Measurements from ENCODE around the gene LENEP.

The LENEP gene

GRCh38 chr1:154960446-154961136 lies 32.8 kb upstream of the LENEP start:
- no peak for DNase-seq

DNA sequence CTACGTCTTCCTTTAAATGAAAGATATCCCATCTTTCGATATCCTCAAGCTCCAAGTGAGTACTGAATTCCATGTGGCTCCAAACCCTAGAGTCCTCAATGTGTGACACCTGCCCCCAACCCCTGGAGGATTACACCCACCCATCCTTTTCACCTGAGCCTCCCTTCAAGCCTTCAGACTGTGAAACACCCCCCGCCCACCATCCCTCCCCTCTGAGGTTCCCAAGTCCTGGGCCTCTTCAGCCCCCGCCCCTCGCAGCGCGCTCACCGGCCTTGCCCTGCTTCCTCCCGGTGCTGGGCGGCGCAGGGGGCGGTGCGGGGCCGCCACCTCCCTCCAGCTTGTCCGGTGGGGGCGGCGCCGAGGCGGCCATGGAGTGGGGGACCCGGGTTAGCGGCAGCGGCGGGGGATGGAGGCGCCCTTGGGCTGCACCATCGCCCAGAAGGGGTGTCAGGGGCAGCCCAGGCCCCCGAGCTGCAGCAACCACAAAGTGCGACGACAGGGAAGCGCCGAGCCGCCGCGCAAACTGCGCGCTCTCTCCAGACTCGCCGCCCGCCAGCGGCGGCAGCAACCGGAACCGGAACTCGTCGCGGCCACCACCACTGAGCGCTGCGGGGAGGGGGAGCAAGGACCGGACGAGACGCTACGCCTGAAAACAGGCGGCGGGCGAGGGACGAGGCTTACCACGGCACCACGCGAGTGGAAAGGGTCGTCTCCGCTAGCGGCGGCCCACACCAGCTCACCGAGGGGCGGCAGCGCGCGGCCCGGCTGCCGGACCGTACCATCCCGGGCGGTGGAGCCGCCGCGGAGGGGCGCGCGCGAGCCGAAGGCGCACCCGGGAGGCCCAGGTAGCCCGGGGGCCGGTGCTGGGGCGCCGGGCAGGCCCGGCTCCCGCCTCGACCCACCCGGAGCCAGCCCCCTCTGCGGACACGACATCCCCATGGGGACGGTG lies 31.9 kb upstream of the LENEP start, which contains the start of gene PYGO2:
Gene PYGO2 (minus strand): TSS at position 576 of the 949 bp plus-strand sequence. CDS start 206 bp downstream, at position 370.
- DNase-seq: peak; percentile 75 to 90 (median 79)

GRCh38 chr1:154962156-154962749 lies 31.1 kb upstream of the LENEP start:
- no peak for DNase-seq

GRCh38 chr1:154962795-154963330 lies 30.5 kb upstream of the LENEP start:
- no peak for DNase-seq

DNA sequence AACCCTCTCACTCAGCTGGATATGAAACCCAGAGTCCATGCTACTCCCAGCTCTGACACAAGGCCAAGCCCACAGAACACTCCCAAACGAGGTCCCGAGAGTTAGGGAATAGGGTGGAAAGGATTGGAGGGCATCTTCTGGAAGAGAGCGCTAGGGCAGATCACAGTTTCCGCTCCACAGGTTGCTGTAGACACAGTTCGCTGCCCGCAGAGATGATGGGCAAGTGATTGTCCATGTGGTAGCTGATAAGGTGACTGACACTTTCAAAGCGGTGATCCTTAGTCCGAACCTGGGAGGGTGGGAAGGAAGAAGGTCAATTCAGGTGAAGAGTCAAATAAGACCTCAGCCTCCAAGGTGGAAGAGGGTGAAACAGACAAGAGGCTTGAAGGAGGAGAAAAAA lies 29.7 kb upstream of the LENEP start:
- DNase-seq: no peak

GRCh38 chr1:154964359-154964758 lies 29.0 kb upstream of the LENEP start:
- no peak for DNase-seq

DNA sequence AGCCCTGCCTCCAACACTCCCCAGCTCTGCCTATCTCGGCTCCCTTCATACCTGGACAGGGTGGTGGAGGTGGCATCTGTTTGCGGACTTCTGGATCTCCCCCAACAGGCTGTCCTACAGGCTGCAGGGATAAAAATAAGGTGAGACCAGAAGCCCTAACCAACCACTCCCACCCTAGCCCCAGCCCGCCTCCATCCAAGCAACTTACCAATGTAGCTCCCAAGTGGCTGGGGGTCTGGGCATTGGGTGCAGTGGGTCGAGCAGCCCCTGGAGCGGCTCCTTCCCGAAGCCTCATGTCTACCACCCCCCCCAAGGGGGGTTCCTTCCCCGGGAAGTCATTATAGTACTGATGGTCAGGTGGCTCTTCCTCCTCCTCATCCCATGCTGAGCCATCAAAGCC lies 27.3 kb upstream of the LENEP start:
- no peak for DNase-seq

DNA sequence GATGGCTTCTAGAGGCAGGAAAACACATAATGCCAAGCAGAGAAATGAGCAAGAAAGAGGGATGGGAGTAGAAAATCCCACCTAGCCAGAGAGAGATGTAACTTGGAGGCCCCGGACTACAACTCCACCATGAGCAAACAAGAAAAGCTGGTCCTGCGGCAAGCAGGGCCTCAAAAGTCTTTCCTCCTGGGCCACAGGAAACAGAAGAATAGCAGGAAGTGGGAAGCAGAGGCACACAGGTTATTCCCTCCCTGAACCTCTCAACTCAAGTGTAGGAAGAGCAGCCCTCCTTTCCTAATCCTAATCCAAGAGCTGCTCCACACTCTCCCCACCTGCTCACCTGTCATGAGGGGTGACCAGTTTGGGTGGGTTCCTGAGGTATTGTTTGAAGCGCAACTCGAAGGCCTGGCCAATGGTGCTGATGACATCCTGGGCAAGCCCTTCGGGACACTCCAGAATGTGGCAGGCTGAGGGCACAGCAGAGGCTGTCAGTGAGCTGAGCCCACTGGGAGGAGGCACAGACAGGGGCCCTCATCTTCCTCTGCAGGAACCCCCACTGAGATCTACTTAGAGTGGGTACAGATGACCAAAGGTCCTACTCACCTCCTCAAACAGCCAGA lies 25.9 kb upstream of the LENEP start:
- DNase-seq: no peak

DNA sequence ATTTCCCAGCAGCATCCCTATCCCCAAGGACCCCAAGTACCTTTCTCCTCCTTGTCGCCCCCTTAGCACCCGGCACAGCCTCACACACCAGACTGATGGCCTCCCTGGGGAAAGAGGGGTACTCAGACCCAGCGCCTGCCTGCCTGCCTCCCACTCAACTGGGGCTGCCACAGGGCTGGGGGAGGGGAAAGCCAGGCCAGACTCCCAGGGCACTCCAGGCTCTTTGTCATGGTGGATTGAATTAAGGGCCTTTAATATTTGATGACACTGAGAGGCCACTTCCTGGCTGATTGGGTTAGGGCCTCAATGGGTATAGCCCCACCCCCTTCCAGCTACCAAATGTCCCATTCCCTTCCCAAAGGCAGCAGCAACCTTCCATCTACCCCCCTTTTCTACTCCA lies 24.7 kb upstream of the LENEP start:
- DNase-seq: no peak

DNA sequence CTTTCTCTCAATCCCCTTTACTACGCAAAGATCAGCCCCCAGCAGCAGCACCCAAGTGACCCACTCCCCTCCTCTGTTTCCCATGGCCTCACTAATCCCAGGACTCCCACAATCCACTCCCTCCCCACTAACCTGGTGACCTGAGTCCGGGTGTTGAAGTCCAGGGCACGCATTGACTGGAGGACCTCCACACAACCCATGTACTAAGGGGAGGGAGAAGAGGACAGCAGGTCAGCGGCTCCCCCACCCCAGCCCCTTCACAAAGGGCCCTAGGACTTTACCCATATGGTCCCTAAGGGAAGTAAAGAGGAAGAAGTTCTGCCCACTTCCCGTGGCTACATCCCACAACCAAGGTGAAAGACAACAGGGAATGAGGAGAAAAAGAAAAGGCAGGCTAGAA lies 24.1 kb upstream of the LENEP start:
- DNase-seq: no peak

DNA sequence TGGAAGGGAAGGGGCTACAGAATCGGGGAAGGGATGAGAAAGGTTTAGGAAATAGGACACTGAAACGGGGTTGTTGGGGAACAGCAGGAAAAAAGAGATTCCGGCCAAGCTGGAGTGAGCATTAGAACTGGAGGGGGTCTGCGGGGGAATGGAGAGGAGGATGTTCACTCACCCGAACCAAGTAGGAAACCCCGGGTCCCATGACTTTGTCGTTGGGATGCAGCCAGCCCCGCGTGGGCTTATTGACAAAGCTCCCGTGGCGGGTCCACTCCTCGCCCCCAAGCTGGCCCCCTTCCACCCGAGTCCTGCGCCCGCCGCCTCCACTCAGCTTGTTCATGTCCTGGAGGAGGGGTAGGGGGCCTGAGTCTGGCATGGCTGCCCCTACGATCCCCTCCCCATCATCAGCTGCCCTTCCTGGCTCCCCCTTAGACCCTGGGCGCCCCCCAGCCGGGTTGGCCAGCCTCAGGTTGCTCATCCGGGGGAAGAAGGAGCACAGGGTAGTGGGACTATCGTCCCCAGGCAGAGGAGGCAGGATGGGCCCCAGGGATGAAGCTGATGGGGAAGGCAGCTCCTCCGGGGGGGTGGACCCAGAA lies 23.4 kb upstream of the LENEP start:
- no peak for DNase-seq

DNA sequence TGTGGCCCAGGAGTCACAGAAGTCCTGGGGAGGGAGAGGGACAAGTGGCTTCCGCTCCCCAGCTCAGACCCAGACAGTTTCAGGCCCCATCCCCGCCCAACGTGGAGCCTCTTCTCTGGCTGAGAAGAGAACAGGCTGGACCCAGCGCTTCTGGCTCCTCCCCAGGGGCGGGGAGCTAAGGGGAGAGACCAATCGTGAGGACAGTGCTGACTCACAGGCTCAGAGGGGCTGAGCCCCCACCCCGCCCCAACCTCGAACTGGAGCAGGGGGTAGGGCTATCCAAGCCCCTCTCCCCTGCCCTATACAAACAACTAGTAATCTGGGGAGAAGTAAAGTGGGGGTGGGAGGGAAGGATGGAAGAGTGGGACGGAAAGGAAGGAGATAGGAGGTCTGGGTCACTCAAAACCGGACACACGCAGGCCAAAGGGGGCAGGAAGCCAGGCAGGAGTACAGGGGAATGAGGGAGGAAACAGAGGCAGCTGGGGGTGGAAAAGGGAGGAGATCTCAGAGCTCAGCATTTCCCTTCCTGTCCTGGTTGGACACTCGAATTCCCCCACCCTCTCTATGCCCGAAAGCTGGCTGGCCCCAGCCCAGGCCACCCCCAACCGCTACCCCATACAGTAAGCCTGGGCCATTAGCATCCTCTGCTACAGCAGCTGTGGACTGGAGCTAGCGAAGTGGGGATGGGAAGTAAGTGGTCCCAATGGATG lies 22.6 kb upstream of the LENEP start, which contains the start of gene SHC1:
Gene SHC1 (minus strand): TSS at position 117 of the 710 bp plus-strand sequence. CDS start 221 bp downstream, outside the sequence.
- peak; percentile 67 to 82 (median 77) for DNase-seq

- peak; percentile 34 to 58 (median 50) for DNase-seq
Observed at GRCh38 chr1:154971341-154971998, 21.9 kb upstream of the LENEP start.

- DNase-seq: no peak
Observed at GRCh38 chr1:154972213-154972516, 21.2 kb upstream of the LENEP start.

DNA sequence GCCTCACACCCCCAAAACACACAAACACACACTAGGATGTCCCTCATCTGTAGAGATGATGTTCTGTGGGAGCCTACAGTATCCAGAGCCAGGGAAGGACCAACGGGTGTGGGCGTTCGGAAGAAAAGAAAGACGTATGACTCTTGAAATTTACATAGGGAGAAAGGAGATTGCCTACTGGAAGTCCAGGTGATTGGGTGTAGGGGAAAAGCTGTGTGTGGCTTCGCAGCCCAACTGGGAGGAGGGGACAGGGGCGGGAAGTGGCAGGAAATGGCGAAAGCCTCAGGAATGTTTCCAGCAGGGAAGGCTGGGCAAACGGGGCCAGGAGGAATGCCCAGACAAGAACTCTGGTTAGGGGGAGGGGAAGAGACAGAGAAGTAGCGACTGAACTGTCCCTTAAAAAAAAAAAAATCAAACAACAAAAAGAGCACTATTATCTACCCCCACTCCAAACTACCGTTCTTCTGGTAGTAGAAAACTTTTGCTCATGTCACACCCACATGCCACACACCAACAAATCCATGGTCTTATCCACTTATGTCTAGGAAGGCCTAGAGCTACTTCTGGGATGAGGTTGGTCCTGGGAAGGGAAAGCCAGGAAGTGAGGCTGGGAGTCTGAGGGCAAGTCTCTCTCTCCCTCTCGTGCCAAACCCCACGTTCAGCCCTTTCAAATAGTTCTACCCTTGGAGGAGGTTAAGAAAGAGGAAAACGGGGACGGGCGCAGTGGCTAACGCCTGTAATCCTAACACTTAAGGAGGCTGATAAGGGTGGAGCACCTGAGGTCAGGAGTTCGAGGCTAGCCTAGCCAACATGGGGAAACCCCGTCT lies 20.7 kb upstream of the LENEP start:
- DNase-seq: no peak

GRCh38 chr1:154973344-154974101 lies 19.9 kb upstream of the LENEP start:
- DNase-seq: peak; percentile 96 to 97 (median 97)

- DNase-seq: peak; percentile 98 to 100 (median 100)
Observed at GRCh38 chr1:154974102-154974807, 19.1 kb upstream of the LENEP start, which contains the start of gene CKS1B. CKS1B (plus strand) TSS chr1:154974681; CDS start chr1:154974746, 65 bp downstream.

GRCh38 chr1:154974808-154975408 lies 18.5 kb upstream of the LENEP start:
- DNase-seq: peak; percentile 97 to 99 (median 99)

All from suppressor macrophage treated with lipopolysaccharide for 1 hour (primary cell).